Stomach (tissue), 4 donors: ENCODE data around the gene SPEG.

Experiments used
- CTCF ChIP-seq, 7 experiments: fragments of 450-650 bp in 4 of 7; fragments of 200-600 bp in 3 of 7; sonication (generic) in 3 of 7; IDR thresholded peaks; one replicate each; pipeline ENCODE4 v1.5.1; 2016 to 2019; ENCODE audit warnings: antibody characterized with exemption in 7 of 7, control low read depth in 2 of 7, mild to moderate bottlenecking in 1 of 7
- POLR2A ChIP-seq, 4 donors: fragments of 450-650 bp; IDR thresholded peaks; one replicate each; pipeline ENCODE4 v1.6.1; 2016; ENCODE audit warnings: antibody characterized with exemption in 4 of 4, control low read depth in 2 of 4, mild to moderate bottlenecking in 1 of 4, moderate library complexity in 1 of 4
- POLR2AphosphoS5 ChIP-seq, 3 donors: sonication (generic); formaldehyde crosslinking; IDR thresholded peaks; one replicate each; pipeline ENCODE4 v1.6.1; 2016; ENCODE audit warnings: antibody characterized with exemption in 3 of 3

GRCh38 chr2:219410390-219410789 lies 24.3 kb upstream of the SPEG start:
- no peak for TF ChIP-seq POLR2AphosphoS5 (IDR thresholded peaks at IDR 0.05)
- TF ChIP-seq CTCF (IDR thresholded peaks at IDR 0.05), result no peak
- no peak for TF ChIP-seq POLR2A (IDR thresholded peaks at IDR 0.05)
